Mucosa of rectum (tissue), 2 donors: ENCODE data around the gene PPP2R2D.
"Not testable (repeated sequence)": the region's sequence is repeated elsewhere in the genome, so short reads cannot be mapped to it uniquely, and the experiment has no call there.

Experiments
- H3K27ac ChIP-seq, 2 donors: one replicate each; pipeline ENCODE4 v1.7.0; 2013; ENCODE audit warnings: inconsistent platforms in 2 of 2, low read depth in 2 of 2, low read length in 2 of 2
- H3K27me3 ChIP-seq, 2 donors: one replicate each; pipeline ENCODE4 v1.7.0; 2013; ENCODE audit warnings: low read length in 2 of 2; ENCODE audit not compliant: control insufficient read depth in 2 of 2, insufficient read depth in 2 of 2
- H3K36me3 ChIP-seq, 2 donors: one replicate each; pipeline ENCODE4 v1.7.0; 2013; ENCODE audit warnings: low read length in 2 of 2; ENCODE audit not compliant: control insufficient read depth in 2 of 2, insufficient read depth in 2 of 2
- H3K4me1 ChIP-seq, 2 donors: one replicate each; pipeline ENCODE4 v1.7.0; 2013; ENCODE audit warnings: low read length in 2 of 2, mild to moderate bottlenecking in 1 of 2; ENCODE audit not compliant: control insufficient read depth in 2 of 2, insufficient read depth in 2 of 2
- H3K4me3 ChIP-seq, 2 donors: one replicate each; pipeline ENCODE4 v1.7.0; 2013; ENCODE audit warnings: low read length in 2 of 2
- H3K9ac ChIP-seq, 2 donors: one replicate each; pipeline ENCODE4 v1.7.0; 2013; ENCODE audit warnings: low read length in 2 of 2, low read depth in 1 of 2, mild to moderate bottlenecking in 1 of 2
- H3K9me3 ChIP-seq, 2 donors: one replicate each; pipeline ENCODE4 v1.7.0; 2013; ENCODE audit warnings: low read length in 2 of 2; ENCODE audit not compliant: control insufficient read depth in 2 of 2
- donor health status: healthy.
- donor health status: Normal muscosa, but diverticular disease.

The PPP2R2D gene

DNA sequence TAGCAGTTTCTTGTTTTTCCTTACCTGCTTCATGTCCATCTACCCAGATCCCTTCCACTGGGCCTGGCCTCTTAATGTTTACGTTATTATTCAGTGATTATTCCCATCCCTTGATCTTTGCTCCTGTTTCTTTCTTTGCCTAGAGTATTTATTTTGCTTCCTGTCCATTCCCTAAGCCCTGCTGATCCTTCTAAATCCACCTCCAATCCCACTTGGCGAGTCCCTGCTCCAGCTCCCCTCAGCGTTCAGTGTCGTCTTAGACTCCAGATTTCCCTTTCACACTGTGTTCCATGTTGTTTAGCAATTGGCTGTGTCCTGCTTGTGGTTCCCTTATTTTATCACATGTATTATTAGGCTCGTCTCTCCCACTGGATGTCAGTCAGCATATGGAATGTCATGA lies 7.3 kb downstream of the PPP2R2D start:
- H3K4me1 ChIP-seq: peaks cover 2 to 14% of the 10 kb centered on the region in 2 donors
- no peak overlapping the region for H3K27ac ChIP-seq
- no peak overlapping the region for H3K9ac ChIP-seq
- H3K36me3 ChIP-seq: peaks cover 11 to 12% of the 10 kb centered on the region in 2 donors
- no peaks in the 10 kb centered on the region for H3K27me3 ChIP-seq
- H3K9me3 ChIP-seq: no peaks in the 10 kb centered on the region
- H3K4me3 ChIP-seq: no peak overlapping the region

DNA sequence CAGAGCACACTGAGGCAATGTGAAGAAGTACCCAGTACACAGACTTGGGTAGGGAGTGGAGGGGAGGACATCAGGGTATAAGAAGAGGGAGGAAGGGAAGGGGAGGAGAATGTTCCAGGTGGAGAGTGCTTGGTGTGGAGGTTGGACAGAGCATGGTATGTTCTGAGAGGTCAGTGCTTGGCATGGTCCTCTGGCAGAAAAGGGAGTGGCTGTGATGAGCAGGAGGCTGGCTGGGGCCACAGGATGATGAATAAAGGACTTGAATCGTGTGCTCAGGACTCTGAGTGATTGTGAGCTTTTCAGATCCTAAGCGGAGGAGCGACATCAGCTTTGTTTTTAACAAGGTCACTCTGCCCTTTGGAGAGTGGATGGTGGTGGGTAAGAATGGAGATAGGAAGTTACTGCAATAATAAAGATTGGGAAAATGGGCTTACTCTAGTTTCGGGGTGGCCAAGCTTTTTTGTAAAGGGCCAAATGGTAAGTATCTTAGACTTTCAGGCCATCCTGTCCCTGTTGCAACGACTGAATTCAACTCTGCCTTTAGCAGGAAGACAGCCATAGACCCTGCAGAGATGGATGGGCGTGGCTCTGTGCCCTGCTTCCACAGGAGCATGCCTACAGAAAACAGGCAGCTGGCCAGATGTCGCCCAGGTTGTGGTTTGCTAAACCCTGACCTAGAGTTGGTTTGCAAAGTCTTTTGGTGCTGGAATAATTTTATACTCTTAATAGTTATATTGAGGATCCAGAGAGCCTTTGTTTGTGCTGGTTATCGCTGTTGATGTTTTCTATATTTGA lies 8.4 kb downstream of the PPP2R2D start:
- Histone ChIP-seq H3K4me1 (peaks cover 2 to 10% of the 10 kb centered on the region in 2 donors), H3K27me3 (no peaks in the 10 kb centered on the region), H3K9ac (no peak overlapping the region), H3K4me3 (no peak overlapping the region), H3K27ac (no peak overlapping the region), H3K9me3 (no peaks in the 10 kb centered on the region), H3K36me3 (peaks cover 12 to 14% of the 10 kb centered on the region in 2 donors)

DNA sequence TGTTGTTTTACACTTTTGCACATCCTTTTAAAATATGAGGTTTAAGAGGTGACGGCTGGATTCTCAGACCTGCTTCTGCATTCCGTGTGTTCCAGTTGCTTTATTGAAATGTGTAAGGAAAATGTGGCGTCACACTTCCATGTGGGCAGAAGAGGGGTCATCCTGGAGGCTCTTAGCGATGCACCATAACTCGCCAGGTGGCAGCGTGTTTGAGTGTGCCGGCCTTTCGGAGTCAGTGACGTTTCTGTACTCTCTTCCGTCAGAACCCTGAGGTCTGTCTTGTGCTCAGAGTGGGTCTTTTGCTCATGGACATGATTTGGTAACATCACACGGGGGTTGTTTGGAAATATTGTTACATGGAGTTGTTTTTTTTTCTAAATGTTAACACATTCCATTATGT lies 9.1 kb downstream of the PPP2R2D start:
- H3K36me3 ChIP-seq: peaks cover 12 to 14% of the 10 kb centered on the region in 2 donors
- H3K9me3 ChIP-seq: no peaks in the 10 kb centered on the region
- no peak overlapping the region for H3K9ac ChIP-seq
- no peak overlapping the region for H3K27ac ChIP-seq
- no peak overlapping the region for H3K4me3 ChIP-seq
- H3K27me3 ChIP-seq: no peaks in the 10 kb centered on the region
- peaks cover 2 to 10% of the 10 kb centered on the region in 2 donors for H3K4me1 ChIP-seq

DNA sequence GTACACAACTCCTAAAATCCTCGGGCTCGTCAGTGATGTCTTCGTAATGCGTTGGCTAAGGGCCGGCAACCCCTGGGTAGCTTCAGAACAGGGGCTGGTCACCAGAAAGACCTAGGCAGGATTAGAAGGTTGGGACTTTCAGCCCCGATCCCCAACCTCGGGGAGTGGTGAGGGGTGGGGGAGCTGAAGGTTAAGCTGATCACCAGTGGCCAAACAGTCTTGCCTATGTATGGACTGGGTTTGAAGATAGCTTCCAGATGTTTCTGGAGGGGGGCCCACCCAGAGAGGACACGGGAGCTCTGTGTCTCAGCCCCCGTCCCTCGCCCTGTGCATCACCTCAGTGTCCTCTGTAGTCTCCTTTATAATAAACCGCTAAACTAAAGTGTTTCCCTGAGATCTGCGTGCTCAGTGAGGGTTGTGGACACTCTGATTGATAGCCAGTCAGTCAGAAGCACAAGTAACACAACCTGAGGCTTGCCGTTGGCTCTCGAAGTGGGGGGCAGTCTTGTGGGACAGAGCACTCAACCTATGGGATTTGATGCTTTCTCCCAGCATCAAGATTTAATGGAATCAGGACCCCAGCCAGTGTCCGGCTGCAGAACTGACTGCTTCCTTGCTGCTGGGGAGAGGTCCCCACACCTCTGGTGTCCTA lies 10.0 kb downstream of the PPP2R2D start:
- Histone ChIP-seq H3K27me3 (no peaks in the 10 kb centered on the region), H3K4me3 (no peak overlapping the region), H3K27ac (no peak overlapping the region), H3K9ac (no peak overlapping the region), H3K4me1 (peaks cover 0 to 3% of the 10 kb centered on the region in 2 donors), H3K36me3 (peaks cover 8 to 10% of the 10 kb centered on the region in 2 donors), H3K9me3 (no peaks in the 10 kb centered on the region)

DNA sequence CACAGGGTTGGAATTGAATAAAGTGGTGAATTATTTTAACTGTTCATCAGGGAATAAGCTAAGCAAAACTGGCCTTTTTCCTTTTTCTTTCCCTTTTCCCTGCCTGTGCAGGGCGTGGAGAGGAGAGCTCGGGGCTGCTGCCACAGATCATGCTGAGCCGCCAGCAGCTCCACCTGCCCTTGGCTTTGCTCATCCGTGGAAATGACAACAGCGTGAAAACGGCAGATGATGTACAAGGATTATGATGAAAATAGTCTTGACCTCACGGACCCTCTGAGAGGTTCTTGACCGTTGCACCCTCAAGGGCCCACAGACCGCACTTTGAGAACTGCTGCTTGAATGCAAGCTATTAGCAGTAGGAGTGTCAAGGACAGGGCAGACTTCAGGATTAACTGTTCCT lies 10.6 kb downstream of the PPP2R2D start:
- peaks cover 6 to 10% of the 10 kb centered on the region in 2 donors for H3K36me3 ChIP-seq
- H3K27ac ChIP-seq: no peak overlapping the region

DNA sequence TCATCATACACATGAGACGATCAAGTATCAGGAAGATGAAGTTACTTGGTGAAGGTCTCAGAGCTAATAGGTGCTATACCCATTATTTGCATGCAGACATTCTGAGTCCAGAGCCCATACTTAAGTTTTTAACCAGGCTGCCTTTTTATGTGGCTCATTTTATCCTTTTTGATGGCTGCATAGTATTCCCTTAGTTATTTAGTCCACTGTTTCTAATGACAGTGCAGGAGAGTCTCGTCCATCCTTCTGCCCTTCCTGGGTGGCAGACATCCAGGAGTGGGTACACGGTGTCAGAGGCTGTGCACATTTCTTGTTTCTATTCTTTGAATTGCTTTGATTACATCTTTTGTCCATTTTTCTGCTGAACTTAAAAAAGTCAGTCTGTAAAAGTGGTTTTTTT lies 11.8 kb downstream of the PPP2R2D start:
- Histone ChIP-seq H3K4me1 (peaks cover 0 to 3% of the 10 kb centered on the region in 2 donors), H3K9ac (no peak overlapping the region), H3K27me3 (no peaks in the 10 kb centered on the region), H3K4me3 (no peak overlapping the region), H3K36me3 (peaks cover 6 to 10% of the 10 kb centered on the region in 2 donors), H3K27ac (no peak overlapping the region), H3K9me3 (no peaks in the 10 kb centered on the region)

More for the DNA sequence above, 10.6 kb downstream of the PPP2R2D start:
- Histone ChIP-seq H3K9me3 (no peaks in the 10 kb centered on the region), H3K9ac (no peak overlapping the region), H3K4me1 (peaks cover 0 to 3% of the 10 kb centered on the region in 2 donors), H3K27me3 (no peaks in the 10 kb centered on the region), H3K4me3 (no peak overlapping the region)

DNA sequence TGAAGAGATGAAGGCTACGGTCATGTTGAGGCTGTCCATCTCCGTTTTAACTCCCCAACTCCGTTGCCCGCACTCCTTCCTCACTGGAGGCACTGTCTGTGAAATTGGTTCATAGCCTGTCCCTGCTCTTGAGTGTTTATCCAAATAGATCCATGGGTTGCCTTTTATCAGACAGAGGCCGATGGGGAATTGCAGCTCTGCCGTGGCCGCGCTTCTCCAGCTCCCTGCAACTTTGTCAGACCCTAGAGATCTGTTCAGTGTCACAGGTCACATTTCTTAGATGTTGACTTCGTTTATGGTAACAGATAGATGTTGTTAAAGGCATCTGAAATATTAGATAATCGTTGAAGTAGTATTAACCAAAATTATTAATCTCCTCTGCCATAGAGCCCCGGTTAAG lies 14.7 kb downstream of the PPP2R2D start:
- Histone ChIP-seq H3K9me3 (no peaks in the 10 kb centered on the region), H3K4me1 (no peaks in the 10 kb centered on the region), H3K36me3 (peaks cover 2 to 3% of the 10 kb centered on the region in 2 donors), H3K27ac (no peak overlapping the region), H3K27me3 (no peaks in the 10 kb centered on the region), H3K4me3 (no peak overlapping the region), H3K9ac (no peak overlapping the region)

DNA sequence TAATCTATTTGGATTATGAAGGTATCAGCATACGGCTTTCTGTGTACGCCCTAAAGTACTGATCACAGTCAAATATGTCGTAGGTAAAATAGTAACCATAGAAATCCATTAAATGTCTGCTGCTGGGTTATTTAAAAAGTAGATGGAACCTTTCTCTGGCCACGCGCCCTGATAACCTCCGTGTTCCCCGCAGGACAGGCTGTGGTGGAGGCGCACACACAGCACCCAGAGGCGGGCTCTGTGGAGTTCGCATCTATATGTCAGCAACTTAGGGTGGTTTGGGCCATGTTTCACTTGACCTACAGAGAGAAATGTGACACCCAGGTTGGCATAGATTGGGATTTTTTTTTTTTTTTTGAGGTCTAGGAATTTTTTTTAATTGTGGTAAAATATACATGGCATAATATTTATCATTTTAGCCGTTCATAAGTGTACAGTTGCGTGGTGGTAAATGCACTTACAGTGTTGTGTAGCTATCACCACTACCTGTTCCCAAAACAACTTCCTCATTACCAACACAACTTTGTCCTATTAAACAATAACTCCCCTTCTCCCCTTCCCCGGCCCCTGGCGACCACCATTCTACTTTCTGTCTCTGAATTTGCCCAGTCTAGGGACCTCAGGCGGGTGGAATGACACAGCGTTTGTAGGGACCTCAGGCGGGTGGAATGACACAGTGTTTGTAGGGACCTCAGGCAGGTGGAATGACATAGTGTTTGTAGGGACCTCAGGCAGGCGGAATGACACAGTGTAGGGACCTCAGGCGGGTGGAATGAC lies 15.4 kb downstream of the PPP2R2D start:
- Histone ChIP-seq H3K9ac (no peak overlapping the region), H3K4me3 (no peak overlapping the region), H3K4me1 (no peaks in the 10 kb centered on the region), H3K36me3 (peaks cover 2 to 3% of the 10 kb centered on the region in 2 donors), H3K27ac (no peak overlapping the region), H3K27me3 (no peaks in the 10 kb centered on the region), H3K9me3 (no peaks in the 10 kb centered on the region)

DNA sequence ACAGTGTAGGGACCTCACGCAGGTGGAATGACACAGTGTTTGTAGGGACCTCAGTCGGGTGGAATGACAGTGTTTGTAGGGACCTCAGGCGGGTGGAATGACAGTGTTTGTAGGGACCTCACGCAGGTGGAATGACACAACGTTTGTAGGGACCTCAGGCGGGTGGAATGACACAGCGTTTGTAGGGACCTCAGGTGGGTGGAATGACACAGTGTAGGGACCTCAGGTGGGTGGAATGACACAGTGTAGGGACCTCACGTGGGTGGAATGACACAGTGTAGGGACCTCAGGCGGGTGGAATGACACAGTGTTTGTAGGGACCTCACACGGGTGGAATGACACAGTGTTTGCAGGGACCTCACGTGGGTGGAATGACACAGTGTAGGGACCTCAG lies 16.0 kb downstream of the PPP2R2D start:
- H3K27ac ChIP-seq, H3K36me3 ChIP-seq, H3K4me1 ChIP-seq, H3K9me3 ChIP-seq, H3K27me3 ChIP-seq, H3K4me3 ChIP-seq, H3K9ac ChIP-seq: not testable (repeated sequence)

DNA sequence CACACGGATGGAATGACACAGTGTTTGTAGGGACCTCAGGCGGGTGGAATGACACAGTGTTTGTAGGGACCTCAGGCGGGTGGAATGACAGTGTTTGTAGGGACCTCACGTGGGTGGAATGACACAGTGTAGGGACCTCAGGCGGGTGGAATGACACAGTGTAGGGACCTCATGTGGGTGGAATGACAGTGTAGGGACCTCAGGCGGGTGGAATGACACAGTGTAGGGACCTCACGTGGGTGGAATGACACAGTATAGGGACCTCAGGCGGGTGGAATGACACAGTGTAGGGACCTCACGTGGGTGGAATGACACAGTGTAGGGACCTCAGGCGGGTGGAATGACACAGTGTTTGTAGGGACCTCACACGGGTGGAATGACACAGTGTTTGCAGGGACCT lies 16.7 kb downstream of the PPP2R2D start:
- H3K27me3 ChIP-seq, H3K9ac ChIP-seq, H3K36me3 ChIP-seq, H3K4me1 ChIP-seq, H3K27ac ChIP-seq, H3K4me3 ChIP-seq, H3K9me3 ChIP-seq: not testable (repeated sequence)
